NCI-H345 (cell line): Measurements from ENCODE around the gene CCDC28A.
"Not testable (repeated sequence)": the region's sequence is repeated elsewhere in the genome, so short reads cannot be mapped to it uniquely, and the experiment has no call there.

Source experiments
- DNase-seq: peaks from one replicate; lab custom pipeline; 2025; lab: John Stamatoyannopoulos, UW

CCDC28A gene

DNA sequence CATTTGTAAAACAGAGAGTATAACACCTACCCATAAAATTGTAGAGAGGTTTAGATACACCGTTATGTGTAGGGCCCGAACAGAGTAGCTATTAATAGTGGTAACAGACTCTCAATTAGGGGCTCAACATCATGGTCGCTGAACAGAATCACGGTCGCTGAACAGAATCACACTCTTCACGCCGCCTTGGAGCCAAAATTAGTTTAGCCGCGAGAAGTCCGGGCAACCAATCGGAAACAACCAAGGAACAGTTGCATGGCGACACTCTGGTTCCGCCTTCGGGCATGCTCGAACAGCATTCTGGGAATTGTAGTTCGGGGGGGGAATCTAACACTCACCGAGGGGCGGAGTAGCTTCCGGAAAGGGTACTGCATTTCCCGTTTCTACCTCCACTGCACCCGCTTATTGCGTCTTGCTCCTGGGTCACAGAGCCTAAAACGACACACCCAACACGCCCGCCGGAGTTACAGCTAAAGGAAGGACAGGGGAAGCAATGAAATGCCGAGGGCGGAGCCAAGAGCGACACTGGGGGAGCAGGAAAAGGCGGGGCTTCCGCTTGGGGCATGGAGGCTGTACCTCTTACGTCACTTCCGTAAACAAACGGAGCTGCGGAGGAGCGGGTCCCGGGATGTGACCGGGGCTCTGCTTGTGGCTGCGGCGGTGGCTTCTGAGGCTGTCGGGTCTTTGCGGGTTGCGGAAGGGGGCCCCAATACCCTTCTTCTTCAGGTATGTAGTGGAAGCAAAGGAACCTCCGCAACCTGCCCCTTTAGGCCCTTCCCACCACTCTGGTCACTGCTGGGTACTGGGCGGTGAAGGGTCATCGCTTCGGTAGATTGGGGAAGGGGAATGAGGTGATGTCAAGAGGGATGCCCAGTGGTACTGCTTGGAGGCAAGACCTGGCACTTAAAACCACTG, at the start of gene CCDC28A:
CCDC28A (plus strand) TSS at position 593 of the 915 bp plus-strand sequence. CDS start 2,352 bp downstream, outside the sequence.
- peak; percentile 98 for DNase-seq

GRCh38 chr6:138724015-138724414, 49.6 kb upstream of the CCDC28A start:
- DNase-seq, result no peak

- no peak for DNase-seq
These were observed 47.4 kb upstream of the CCDC28A start for GRCh38 chr6:138726066-138726756.

DNA sequence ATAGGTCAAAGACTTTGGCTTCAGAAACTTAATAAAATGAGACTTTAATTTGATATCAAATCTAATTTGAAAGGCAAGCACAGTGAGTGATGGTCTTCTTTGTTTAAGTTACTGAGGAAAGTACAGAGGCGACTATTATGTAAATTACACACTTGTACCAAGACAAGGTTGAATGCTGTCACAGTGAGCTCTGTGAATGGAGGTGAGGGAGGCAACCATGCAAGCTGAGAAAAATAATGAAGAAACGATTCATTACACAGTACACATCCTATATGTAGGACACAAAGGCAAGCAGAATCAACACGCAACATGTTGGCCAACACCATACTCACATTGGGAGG, 46.8 kb upstream of the CCDC28A start:
- no peak for DNase-seq

DNA sequence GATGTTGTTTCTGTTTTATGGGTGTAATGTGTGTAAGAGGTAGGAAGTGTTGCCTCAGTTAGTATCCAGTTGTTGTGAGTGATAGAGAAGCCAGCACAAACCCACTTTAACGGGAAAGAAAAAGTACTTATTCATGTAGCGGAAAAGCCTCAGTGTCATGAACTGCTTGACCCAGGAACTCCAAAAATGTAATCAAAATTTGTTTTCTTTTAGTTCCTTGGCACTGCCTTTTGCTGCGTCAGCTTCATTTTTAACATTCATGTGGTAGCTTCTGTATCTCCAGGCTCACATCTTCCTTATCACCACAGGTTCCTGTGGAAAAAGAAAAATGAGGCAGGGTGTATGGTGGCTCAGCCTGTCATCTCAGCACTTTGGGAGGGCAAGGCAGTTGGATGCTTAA, 46.4 kb upstream of the CCDC28A start:
- no peak for DNase-seq

- no peak for DNase-seq
These were observed 44.9 kb upstream of the CCDC28A start for GRCh38 chr6:138728662-138729061.

GRCh38 chr6:138730037-138730436, 43.5 kb upstream of the CCDC28A start:
- DNase-seq, result not testable (repeated sequence)

DNA sequence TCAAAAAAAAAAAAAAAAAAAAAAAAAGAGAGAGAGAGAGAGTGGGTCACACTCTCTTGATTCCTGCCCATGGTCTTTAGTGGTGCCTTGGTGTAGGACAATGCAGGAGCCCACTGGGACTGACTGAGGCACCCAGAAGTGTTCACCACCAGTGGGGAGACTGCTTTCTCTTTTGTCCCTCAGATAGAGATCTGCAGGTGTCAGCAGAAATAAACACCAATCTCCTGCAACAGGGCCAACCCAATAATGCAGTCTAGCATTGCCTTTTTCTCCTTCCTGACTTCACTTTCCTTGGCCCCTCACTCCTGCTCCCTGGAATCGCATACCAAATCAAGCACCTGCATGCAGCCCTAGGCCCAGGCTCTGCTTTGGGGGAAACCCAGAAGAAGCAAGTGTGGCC, 39.0 kb upstream of the CCDC28A start:
- no peak for DNase-seq

- no peak for DNase-seq
These were observed 36.9 kb upstream of the CCDC28A start for GRCh38 chr6:138736640-138737039.

DNA sequence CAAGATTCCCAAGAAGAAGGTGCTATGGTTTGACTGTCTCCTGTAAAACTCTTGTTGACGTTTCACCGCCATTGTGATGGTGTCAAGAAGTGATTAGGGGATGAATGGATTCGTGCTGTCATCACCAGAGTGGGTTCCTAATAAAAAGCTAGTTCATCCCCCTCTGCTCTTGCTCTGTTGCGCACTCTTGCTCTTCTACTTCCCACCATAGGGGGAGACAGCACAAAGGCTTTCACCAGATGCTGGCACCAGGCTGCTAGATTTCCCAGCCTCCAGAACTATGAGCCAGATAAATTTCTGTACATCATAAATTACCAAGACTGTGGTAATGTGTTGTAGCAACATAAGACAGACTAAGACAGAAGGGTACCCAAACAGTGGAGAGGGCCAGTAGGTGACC, 21.6 kb upstream of the CCDC28A start:
- DNase-seq, result no peak

DNA sequence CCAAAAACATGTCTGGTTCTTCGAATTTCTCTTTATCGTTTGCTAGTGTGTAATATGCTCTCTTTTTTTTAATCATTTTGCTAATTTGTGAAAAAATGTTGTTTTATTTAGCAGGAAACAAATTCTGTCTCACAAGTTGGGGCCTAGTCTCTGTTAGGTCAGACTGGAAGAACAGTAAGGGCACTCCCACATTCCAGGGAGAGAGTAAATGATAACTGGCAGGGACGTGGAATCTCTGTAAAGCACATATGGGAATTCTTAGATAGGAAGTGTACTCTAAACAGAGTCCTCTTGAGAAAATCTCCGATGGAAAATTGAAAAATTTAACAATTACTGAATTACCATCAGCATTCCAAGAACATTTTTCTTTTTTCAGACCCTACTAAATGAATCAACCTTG, 16.4 kb upstream of the CCDC28A start:
- no peak for DNase-seq

GRCh38 chr6:138765896-138766655, 7.5 kb upstream of the CCDC28A start:
- DNase-seq, result peak; percentile 52

GRCh38 chr6:138769102-138769676, 4.4 kb upstream of the CCDC28A start:
- DNase-seq, result no peak

DNA sequence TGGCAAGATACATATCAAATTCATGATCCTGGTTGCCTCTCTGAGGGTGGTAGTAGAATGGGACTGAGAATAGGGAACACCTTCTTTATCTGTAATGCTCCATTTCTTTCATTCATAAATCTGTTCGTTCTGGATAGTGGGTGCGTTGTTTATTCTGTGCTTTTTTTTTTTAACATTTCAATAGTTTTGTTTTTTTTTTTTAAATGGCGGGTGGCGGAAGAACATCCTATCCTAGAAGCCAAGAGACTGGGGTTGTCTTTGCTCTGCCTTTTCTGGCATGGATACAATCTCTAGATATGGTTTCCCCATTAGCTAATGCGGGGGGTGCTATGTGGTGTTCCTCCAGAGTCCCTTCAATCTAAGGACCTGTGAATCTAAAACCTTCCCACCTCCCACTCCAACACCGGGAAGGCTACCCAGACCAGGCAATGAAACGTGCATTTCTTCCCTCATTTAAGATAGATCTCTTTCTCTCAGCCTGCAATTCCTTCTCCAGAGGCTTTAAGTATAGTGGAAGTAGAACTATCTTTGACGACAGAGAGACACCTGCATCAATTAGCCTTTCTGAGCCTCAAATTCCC, 883 bp upstream of the CCDC28A start:
- DNase-seq, result no peak

- DNase-seq, result no peak
These were observed 801 bp downstream of the CCDC28A start for GRCh38 chr6:138774370-138774769.

- no peak for DNase-seq
These were observed 3.1 kb downstream of the CCDC28A start for GRCh38 chr6:138776659-138777058.

GRCh38 chr6:138778331-138778730, 4.8 kb downstream of the CCDC28A start:
- DNase-seq, result no peak

DNA sequence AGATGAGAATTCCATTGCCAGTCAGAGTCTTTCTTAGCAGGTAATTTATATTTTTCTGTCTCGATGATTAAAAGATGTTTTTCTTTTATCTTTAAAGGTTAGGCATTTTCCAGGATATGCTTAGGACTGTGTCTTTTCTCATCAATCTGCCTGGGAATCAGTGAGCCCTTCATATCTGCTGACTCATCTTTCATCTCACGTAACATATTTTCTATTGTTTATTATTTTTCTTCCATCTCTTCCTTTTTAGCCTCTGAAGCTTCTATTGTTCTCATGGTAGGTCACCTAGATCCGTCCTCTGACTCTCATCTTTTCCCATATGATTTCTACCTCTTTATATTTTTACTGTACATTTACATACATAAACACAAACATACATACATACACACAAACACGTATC, 8.7 kb downstream of the CCDC28A start:
- no peak for DNase-seq

DNA sequence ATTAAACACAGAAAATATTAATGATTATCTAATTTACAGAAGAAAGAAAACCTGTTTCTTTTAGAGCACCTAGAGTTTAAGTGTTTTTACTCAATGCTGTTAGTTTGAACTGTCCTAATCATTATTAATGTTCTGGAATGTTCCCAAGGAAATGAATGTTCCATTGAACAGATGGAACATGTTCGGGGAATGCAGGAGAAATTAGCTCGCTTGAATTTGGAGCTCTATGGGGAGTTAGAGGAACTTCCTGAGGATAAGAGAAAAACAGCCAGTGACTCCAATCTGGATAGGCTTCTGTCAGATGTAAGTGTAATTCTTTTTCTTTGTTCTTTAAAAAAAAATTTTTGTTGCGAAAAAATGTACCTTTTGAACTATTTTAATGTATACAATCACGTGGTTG, 11.5 kb downstream of the CCDC28A start:
- no peak for DNase-seq

- DNase-seq, result no peak
These were observed 12.4 kb downstream of the CCDC28A start for GRCh38 chr6:138785980-138786379.

DNA sequence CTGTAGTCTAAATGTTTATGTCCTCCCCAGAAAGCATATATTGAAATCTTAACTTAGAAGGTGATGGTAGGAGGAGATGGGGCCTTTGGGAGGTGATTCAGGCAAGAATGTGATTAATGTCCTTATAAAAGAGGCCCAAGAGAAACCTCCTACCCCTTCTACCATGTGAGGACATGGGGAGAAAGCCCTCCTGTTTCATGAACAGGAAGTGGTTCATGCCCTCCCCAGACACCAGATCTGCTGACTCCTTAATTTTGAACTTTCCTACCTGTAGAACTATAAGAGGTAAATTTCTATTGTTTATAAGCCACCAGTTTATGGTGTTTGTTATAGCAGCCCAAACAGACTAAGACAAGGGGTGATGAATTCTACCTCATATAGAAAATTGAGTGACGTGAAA, 13.6 kb downstream of the CCDC28A start:
- DNase-seq, result no peak
